Urinary bladder (tissue), 4 donors: ENCODE data around the gene TEC. TPM values are rescaled to one million over a fixed set of nuclear protein-coding genes. Genes with fewer than 3 reads are reported as not detected.
"Not testable (repeated sequence)": the region's sequence is repeated elsewhere in the genome, so short reads cannot be mapped to it uniquely, and the experiment has no call there.

Experiments used
- DNase-seq: peaks from one replicate; pipeline ENCODE4 v3.0.0-alpha.2; 2015; ENCODE audit errors: extremely low spot score
- H3K27ac ChIP-seq: one replicate; pipeline ENCODE4 v1.5.1; 2013; ENCODE audit warnings: low read depth, mild to moderate bottlenecking, moderate library complexity
- H3K36me3 ChIP-seq: one replicate; pipeline ENCODE4 v1.6.1; 2013; ENCODE audit warnings: mild to moderate bottlenecking, moderate library complexity; ENCODE audit not compliant: insufficient read depth
- H3K4me1 ChIP-seq: one replicate; pipeline ENCODE4 v1.6.1; 2013; ENCODE audit warnings: mild to moderate bottlenecking, moderate library complexity; ENCODE audit not compliant: insufficient read depth
- H3K4me3 ChIP-seq: one replicate; pipeline ENCODE4 v1.5.1; 2013; ENCODE audit warnings: low read depth, low read length
- WGBS: extraction: QIAGEN DNeasy Blood & Tissue Kit; methylation state at CpG from one replicate; pipeline ENCODE4 v1.1.7; 2013; 5-methylcytosine and 5-hydroxymethylcytosine counted together
- polyA plus RNA-seq: library from polyadenylated mRNA; stranded (reverse); fragments of 200-250 nt; gene quantifications from one replicate; pipeline ENCODE4 v1.2.3, GENCODE V29; 2013
- total RNA-seq: library from RNA; depleted of rRNA; stranded (reverse); fragments of >200 nt; gene quantifications from one replicate; pipeline ENCODE4 v1.2.3, GENCODE V29; 2014
- donor health status: healthy with polysubstance abuse.
- donor health status: healthy.

TEC gene
- total and polyA plus RNA-seq, 2 donors = 0.67 to 2.6 TPM

DNA sequence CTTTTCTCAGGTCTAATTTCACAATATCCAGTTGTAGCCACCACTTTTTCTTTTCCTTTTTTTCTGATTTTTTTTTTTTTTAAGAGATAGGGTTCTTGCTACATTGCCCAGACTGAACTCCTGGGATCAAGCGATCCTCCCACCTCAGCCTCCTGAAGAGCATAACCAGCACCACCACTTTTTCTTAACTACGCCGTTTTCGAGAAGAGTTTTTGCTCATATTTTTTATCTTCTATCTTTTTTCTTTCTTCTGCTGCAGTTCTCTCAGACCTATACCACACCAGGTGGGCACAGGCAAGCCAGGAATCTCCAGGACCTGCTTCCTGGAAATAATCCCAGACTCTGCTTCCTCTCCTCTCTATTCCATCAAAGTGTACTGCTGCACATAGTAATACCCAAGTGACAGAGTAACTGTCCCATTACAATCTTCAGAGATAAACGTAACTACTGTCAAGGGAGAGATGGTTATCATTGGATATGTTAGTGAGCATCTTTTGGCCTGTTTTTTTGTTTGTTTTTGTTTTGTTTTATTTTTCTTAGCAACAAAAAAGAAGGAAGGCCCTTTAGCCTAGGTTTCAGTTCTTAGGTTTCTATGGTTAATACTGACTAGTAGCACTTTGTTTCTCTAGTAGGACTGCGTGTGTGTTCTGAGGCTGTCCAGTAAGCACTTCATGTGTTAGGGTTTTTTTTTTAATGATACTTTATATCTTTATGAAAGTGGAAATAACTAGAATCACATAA lies 76.4 kb downstream of the TEC start:
- Histone ChIP-seq H3K4me1 (no peaks in the 10 kb centered on the region), H3K27ac (no peak overlapping the region), H3K36me3 (no peaks in the 10 kb centered on the region), H3K4me3 (no peak overlapping the region)
- WGBS = 81% methylated on average over 6 of the region's 6 CpGs
- no peak for DNase-seq

DNA sequence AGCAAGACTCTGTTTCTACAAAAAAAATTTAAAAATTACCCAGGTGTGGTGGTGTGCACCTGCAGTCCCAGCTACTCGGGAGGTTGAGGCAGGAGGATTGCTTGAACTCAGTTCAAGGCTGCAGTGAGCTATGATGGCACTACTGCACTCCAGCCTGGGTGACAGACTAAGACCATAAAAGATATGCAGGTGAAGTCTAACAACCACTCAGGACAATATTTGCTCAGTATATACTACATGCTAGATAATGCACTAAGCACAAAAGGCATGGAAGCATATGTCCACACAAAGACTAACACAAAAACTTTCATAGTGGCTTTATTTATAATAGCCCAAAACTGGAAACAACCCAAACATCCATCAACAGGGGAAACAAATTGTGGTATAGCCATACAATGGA lies 77.9 kb downstream of the TEC start:
- 90% methylated on average over 1 of the region's 1 CpG for WGBS
- no peak for DNase-seq
- H3K4me1 ChIP-seq = no peaks in the 10 kb centered on the region
- no peak overlapping the region for H3K4me3 ChIP-seq
- no peaks in the 10 kb centered on the region for H3K36me3 ChIP-seq
- H3K27ac ChIP-seq = no peak overlapping the region

- no peaks in the 10 kb centered on the region for H3K4me1 ChIP-seq
- H3K36me3 ChIP-seq = no peaks in the 10 kb centered on the region
- no peak overlapping the region for H3K4me3 ChIP-seq
- no peak for DNase-seq
- no peak overlapping the region for H3K27ac ChIP-seq
Observed at GRCh38 chr4:48190839-48191238, 78.8 kb downstream of the TEC start.

DNA sequence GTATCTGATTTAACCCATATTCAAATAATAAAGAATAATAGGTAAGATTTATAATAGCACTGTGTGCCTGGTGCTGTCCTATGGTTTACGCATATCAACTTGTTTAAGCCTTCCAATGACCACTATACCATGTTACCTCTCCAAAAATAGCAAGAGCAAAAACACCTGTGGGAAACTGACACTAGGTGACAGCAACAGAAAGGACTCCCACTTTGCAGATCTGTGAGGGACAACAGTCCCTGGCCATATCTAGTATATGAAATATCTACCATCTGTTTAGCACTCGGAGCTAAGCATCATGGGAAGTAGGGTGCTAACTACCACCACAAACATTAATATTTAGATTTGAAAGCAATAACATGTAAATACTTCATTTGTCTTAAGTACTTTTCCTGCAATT lies 79.9 kb downstream of the TEC start:
- H3K4me3 ChIP-seq = no peak overlapping the region
- no peak for DNase-seq
- H3K4me1 ChIP-seq = no peaks in the 10 kb centered on the region
- H3K27ac ChIP-seq = no peak overlapping the region
- H3K36me3 ChIP-seq = no peaks in the 10 kb centered on the region
- WGBS = 92% methylated on average over 2 of the region's 2 CpGs

DNA sequence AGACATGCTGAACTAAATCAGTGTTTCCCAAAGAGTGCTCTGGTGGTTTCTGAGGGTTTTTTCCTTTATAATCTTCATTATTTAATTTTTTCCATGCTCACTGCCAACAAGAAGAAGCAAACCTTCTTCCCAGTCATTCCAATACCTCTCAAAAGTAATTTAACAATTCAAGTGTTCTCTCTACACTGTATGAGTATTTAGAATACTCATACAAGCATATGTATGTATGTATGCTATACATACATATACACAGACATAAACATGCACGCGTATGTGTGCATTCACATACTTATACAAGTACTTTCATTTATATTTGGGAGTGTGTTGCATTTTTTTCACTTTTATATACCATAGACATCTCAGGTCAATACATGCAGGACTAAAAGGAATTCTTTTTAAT lies 81.2 kb downstream of the TEC start:
- DNase-seq = no peak
- WGBS = 95% methylated on average over 2 of the region's 2 CpGs

GRCh38 chr4:48187813-48188212 lies 81.8 kb downstream of the TEC start:
- no peak overlapping the region for H3K27ac ChIP-seq
- no peak overlapping the region for H3K4me3 ChIP-seq
- 71% methylated on average over 2 of the region's 2 CpGs for WGBS
- no peak for DNase-seq
- H3K36me3 ChIP-seq = no peaks in the 10 kb centered on the region
- H3K4me1 ChIP-seq = no peaks in the 10 kb centered on the region

More for the DNA sequence above, 81.2 kb downstream of the TEC start:
- Histone ChIP-seq H3K4me1 (no peaks in the 10 kb centered on the region), H3K36me3 (no peaks in the 10 kb centered on the region), H3K4me3 (no peak overlapping the region), H3K27ac (no peak overlapping the region)

GRCh38 chr4:48187066-48187465 lies 82.6 kb downstream of the TEC start:
- DNase-seq, H3K27ac ChIP-seq, H3K4me3 ChIP-seq, H3K36me3 ChIP-seq, H3K4me1 ChIP-seq: not testable (repeated sequence)
- 73% methylated on average over 4 of the region's 5 CpGs for WGBS

GRCh38 chr4:48186394-48186793 lies 83.2 kb downstream of the TEC start:
- H3K27ac ChIP-seq, DNase-seq, H3K4me1 ChIP-seq, H3K4me3 ChIP-seq, H3K36me3 ChIP-seq: not testable (repeated sequence)
- 96% methylated on average over 33 of the region's 33 CpGs for WGBS

GRCh38 chr4:48184882-48185281 lies 84.8 kb downstream of the TEC start:
- WGBS = 83% methylated on average over 3 of the region's 3 CpGs
- Histone ChIP-seq H3K4me3 (no peak overlapping the region), H3K27ac (no peak overlapping the region), H3K36me3 (no peaks in the 10 kb centered on the region), H3K4me1 (no peaks in the 10 kb centered on the region)
- DNase-seq = no peak

DNA sequence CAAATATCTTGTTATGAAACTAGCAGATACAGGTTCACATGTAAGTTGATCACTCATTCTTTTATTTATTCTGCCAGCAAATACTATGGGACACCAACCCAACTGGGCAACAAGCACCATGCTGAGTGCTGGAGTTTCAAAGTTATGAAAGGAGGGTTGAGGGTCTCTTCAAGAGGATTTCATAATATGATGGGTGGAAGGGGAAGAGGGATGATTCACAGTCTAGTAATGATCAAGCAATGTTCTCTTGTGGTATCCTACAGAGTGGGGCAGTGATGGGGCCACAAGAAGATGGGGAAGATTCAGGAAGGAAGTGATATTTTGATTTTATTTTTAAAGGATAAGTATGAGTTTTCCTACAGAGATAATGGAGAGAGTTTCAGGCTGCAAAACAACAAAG lies 89.4 kb downstream of the TEC start:
- no peak overlapping the region for H3K4me3 ChIP-seq
- no peak for DNase-seq
- H3K27ac ChIP-seq = no peak overlapping the region
- no peaks in the 10 kb centered on the region for H3K36me3 ChIP-seq
- H3K4me1 ChIP-seq = no peaks in the 10 kb centered on the region

DNA sequence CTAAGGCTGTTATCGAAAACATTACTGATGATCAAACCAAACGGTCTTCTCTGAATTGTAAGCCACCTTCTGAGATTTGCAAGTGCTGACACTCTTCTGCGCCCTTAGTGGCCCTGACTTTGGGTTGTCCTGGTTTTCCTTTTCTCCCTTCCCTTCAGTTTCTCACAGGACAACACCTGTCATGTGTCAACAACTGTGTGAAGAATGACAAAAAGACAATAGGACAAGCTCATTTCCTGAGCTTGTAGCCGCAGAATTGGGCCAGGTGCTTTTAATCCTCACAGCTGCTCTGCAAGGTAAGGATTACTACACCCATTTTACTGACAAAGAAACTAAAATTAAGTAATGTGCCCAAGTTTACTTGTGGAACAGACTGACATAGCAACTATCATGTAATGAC lies 90.7 kb downstream of the TEC start:
- DNase-seq = no peak
- Histone ChIP-seq H3K4me3 (no peak overlapping the region), H3K4me1 (no peaks in the 10 kb centered on the region), H3K27ac (no peak overlapping the region), H3K36me3 (no peaks in the 10 kb centered on the region)
- 72% methylated on average over 4 of the region's 4 CpGs for WGBS

- no peak overlapping the region for H3K27ac ChIP-seq
Observed at GRCh38 chr4:48175806-48176205, 93.8 kb downstream of the TEC start.

DNA sequence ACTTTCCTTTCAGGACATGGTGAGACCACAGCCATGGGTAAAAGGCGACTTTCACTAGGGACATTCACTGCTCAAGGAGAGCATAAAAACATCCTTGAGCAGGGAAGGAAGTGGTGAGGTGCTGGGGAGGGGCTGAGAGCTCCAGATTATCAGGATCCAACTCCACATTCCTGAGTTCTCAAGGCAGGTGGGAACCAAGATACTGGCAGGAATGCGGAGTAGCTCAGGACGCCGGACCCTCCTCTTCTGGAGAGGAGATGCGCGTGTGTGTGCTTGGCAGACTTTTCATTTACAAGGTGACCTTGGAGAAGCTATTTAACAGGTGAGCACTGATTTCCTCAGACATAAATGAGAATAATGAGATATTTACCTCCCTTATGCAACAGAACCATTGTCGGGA lies 94.3 kb downstream of the TEC start:
- Histone ChIP-seq H3K27ac (no peak overlapping the region), H3K4me3 (no peak overlapping the region)

More at GRCh38 chr4:48175806-48176205, 93.8 kb downstream of the TEC start:
- Histone ChIP-seq H3K36me3 (no peaks in the 10 kb centered on the region), H3K4me3 (no peak overlapping the region), H3K4me1 (no peaks in the 10 kb centered on the region)
- no peak for DNase-seq

GRCh38 chr4:48173056-48173991 lies 96.3 kb downstream of the TEC start:
- Histone ChIP-seq H3K4me1 (no peaks in the 10 kb centered on the region), H3K27ac (no peak overlapping the region), H3K36me3 (no peaks in the 10 kb centered on the region), H3K4me3 (no peak overlapping the region)
- no peak for DNase-seq
- 74% methylated on average over 6 of the region's 6 CpGs for WGBS

More for the DNA sequence above, 94.3 kb downstream of the TEC start:
- Histone ChIP-seq H3K4me1 (no peaks in the 10 kb centered on the region), H3K36me3 (no peaks in the 10 kb centered on the region)
- DNase-seq = no peak
- 53% methylated on average over 7 of the region's 7 CpGs for WGBS
